Inflammatory macrophage treated with lipopolysaccharide for 4 hours (primary cell): ENCODE measurements around the gene MMEL1.
"Not testable (repeated sequence)": the region's sequence is repeated elsewhere in the genome, so short reads cannot be mapped to it uniquely, and the experiment has no call there.

Source experiments
- DNase-seq: peaks from one replicate; pipeline ENCODE4 v3.0.0-alpha.2; 2020

MMEL1 gene

GRCh38 chr1:2571348-2571747, 61.5 kb downstream of the MMEL1 start:
- DNase-seq: no peak

- peak; percentile 21 for DNase-seq
Measured at GRCh38 chr1:2570332-2570731, 62.5 kb downstream of the MMEL1 start.

- not testable (repeated sequence) for DNase-seq
Measured at GRCh38 chr1:2569703-2570102, 63.1 kb downstream of the MMEL1 start.

- no peak for DNase-seq
Measured at GRCh38 chr1:2569060-2569459, 63.8 kb downstream of the MMEL1 start.

- not testable (repeated sequence) for DNase-seq
Measured at GRCh38 chr1:2568187-2568816, 64.5 kb downstream of the MMEL1 start.

- no peak for DNase-seq
Measured at GRCh38 chr1:2567083-2567679, 65.6 kb downstream of the MMEL1 start.

GRCh38 chr1:2566101-2567045, 66.4 kb downstream of the MMEL1 start:
- no peak for DNase-seq

GRCh38 chr1:2564815-2565374, 67.9 kb downstream of the MMEL1 start:
- DNase-seq: no peak

- DNase-seq: no peak
Measured at GRCh38 chr1:2564006-2564814, 68.6 kb downstream of the MMEL1 start.

- DNase-seq: no peak
Measured at GRCh38 chr1:2563205-2563604, 69.6 kb downstream of the MMEL1 start.

- DNase-seq: peak; percentile 23
Measured at GRCh38 chr1:2561898-2562895, 70.6 kb downstream of the MMEL1 start.

- DNase-seq: no peak
Measured at GRCh38 chr1:2561446-2561845, 71.4 kb downstream of the MMEL1 start.

- no peak for DNase-seq
Measured at GRCh38 chr1:2560299-2561073, 72.3 kb downstream of the MMEL1 start.

- no peak for DNase-seq
Measured at GRCh38 chr1:2559509-2560298, 73.1 kb downstream of the MMEL1 start.

- DNase-seq: no peak
Measured at GRCh38 chr1:2558861-2559260, 74.0 kb downstream of the MMEL1 start.

- DNase-seq: no peak
Measured at GRCh38 chr1:2558420-2558819, 74.4 kb downstream of the MMEL1 start.

- DNase-seq: no peak
Measured at GRCh38 chr1:2557482-2558400, 75.1 kb downstream of the MMEL1 start.
